HG03196 (cell line): ENCODE data around the gene MED22.
"Not testable (repeated sequence)": the region's sequence is repeated elsewhere in the genome, so short reads cannot be mapped to it uniquely, and the experiment has no call there.

Experiments used
- ATAC-seq: cut with Tn5 transposase; IDR thresholded peaks from one replicate; pipeline ENCODE4 v1.9.1; 2021; ENCODE audit not compliant: unreplicated experiment

The MED22 gene

GRCh38 chr9:133307301-133307700 is 40.6 kb downstream of the MED22 start:
- ATAC-seq: no peak

GRCh38 chr9:133306242-133307204 is 41.4 kb downstream of the MED22 start:
- no peak for ATAC-seq

GRCh38 chr9:133305731-133306130 is 42.2 kb downstream of the MED22 start:
- ATAC-seq: no peak

- ATAC-seq: no peak
These were observed 43.2 kb downstream of the MED22 start for GRCh38 chr9:133304477-133305377.

GRCh38 chr9:133304158-133304470 is 43.8 kb downstream of the MED22 start:
- no peak for ATAC-seq

GRCh38 chr9:133303266-133304157 is 44.4 kb downstream of the MED22 start:
- ATAC-seq: no peak

GRCh38 chr9:133301253-133302230 is 46.4 kb downstream of the MED22 start:
- ATAC-seq: no peak

GRCh38 chr9:133299996-133300395 is 47.9 kb downstream of the MED22 start:
- not testable (repeated sequence) for ATAC-seq

GRCh38 chr9:133294257-133294656 is 53.7 kb downstream of the MED22 start:
- no peak for ATAC-seq

GRCh38 chr9:133290751-133291302 is 57.1 kb downstream of the MED22 start:
- no peak for ATAC-seq
